Myocyte (in vitro differentiated cells): ENCODE measurements around the gene PRIMPOL. TPM values are rescaled to one million over a fixed set of nuclear protein-coding genes. Genes with fewer than 3 reads are reported as not detected.
A peak's percentile ranks its signal among the peaks of the same experiment; 100 is the strongest.
"Not testable (repeated sequence)": the region's sequence is repeated elsewhere in the genome, so short reads cannot be mapped to it uniquely, and the experiment has no call there.

Source experiments
- DNase-seq: peaks from one replicate; pipeline ENCODE4 v3.0.0-alpha.2; 2012; ENCODE audit warnings: low read depth
- polyA plus RNA-seq: library from polyadenylated mRNA; unstranded; fragments of >200 nt; gene quantifications from one replicate; pipeline ENCODE4 v1.2.1, GENCODE V29; 2012; ENCODE audit warnings: missing spikeins
- total RNA-seq: library from RNA; depleted of rRNA; stranded (reverse); fragments of >200 nt; gene quantifications from 2 replicates; pipeline ENCODE4 v1.2.3, GENCODE V29; 2014

Gene PRIMPOL
- total RNA-seq, result 17.6 and 22.5 TPM in 2 replicates
- 7.6 TPM for polyA plus RNA-seq

GRCh38 chr4:184649026-184649970 is at the start of gene PRIMPOL, which contains the start of gene CASP3:
TSS of gene PRIMPOL (plus strand) at chr4:184649738. CDS start at chr4:184657141, 7,403 bp downstream.
TSS of gene CASP3 (minus strand) at chr4:184649447. CDS start at chr4:184638453, 10,994 bp downstream.
- DNase-seq, result peak; percentile 97

DNA sequence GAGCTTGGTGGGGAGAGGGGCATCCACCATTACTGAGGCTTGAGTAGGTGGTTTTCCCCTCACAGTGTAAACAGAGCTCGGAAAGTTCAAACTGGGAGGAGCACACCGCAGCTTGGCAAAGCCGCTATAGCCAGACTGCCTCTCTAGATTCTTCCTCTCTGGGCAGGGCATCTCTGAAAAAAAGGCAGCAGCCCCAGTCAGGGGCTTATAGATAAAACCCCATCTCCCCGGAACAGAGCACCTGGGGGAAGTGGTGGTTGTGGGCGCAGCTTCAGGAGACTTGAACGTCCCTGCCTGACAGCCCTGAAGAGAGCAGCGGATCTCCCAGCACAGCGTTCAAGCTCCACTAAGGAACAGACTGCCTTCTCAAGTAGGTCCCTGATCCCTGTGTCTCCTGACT is 48.6 kb upstream of the PRIMPOL start:
- not testable (repeated sequence) for DNase-seq

DNA sequence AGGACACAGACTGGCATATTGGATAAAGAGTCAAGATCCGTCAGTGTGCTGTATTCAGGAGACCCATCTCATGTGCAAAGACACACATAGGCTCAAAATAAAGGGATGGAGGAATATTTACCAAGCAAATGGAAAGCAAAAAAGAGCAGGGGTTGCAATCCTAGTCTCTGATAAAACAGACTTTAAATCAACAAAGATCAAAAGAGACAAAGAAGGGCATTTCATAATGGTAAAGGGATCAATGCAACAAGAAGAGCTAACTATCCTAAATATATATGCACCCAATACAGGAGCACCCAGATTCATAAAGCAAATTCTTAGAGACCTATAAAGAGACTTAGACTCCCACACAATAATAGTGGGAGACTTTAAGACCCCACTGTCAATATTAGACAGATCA is 46.7 kb upstream of the PRIMPOL start:
- not testable (repeated sequence) for DNase-seq

DNA sequence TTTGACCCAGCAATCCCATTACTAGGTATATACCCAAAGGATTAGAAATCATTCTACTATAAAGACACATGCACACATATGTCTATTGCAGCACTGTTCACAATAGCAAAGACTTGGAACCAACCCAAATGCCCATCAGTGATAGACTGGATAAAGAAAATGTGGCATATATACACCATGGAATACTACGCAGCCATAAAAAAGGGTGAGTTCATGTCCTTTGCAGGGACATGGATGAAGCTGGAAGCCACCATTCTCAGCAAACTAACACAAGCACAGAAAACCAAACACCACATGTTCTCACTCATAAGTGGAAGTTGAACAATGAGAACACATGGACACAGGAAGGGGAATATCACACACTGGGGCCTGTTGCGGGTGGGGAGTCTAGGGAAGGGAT is 42.1 kb upstream of the PRIMPOL start:
- DNase-seq, result not testable (repeated sequence)

- no peak for DNase-seq
These were observed 37.5 kb upstream of the PRIMPOL start for GRCh38 chr4:184612074-184612473.

DNA sequence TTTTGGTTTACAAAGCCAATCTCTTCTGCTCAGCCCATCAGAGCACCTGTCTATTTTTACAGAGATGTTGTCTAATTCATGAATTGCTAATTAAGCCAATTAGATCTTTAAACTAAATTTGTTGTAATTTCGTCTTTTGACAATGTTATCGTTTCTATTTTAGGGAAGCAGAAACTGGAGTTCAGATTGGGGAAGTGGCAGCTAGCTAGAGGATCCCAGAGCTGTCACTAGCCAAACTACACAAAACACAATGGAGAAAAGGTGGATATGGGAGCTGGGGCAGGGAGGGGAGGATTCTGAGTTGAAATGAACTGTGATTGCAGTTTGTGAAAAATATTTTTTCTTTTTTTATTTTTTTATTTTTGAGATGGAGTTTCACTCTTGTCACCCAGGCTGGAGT is 36.1 kb upstream of the PRIMPOL start:
- DNase-seq, result no peak

- DNase-seq, result no peak
These were observed 35.0 kb upstream of the PRIMPOL start for GRCh38 chr4:184614509-184614908.

- not testable (repeated sequence) for DNase-seq
These were observed 33.4 kb upstream of the PRIMPOL start for GRCh38 chr4:184616168-184616567.

- no peak for DNase-seq
These were observed 32.6 kb upstream of the PRIMPOL start for GRCh38 chr4:184616633-184617551.

- DNase-seq, result peak; percentile 13
These were observed 31.8 kb upstream of the PRIMPOL start for GRCh38 chr4:184617600-184618196.

GRCh38 chr4:184620212-184620867 is 29.2 kb upstream of the PRIMPOL start:
- DNase-seq, result no peak

GRCh38 chr4:184621518-184621917 is 28.0 kb upstream of the PRIMPOL start:
- DNase-seq, result no peak

DNA sequence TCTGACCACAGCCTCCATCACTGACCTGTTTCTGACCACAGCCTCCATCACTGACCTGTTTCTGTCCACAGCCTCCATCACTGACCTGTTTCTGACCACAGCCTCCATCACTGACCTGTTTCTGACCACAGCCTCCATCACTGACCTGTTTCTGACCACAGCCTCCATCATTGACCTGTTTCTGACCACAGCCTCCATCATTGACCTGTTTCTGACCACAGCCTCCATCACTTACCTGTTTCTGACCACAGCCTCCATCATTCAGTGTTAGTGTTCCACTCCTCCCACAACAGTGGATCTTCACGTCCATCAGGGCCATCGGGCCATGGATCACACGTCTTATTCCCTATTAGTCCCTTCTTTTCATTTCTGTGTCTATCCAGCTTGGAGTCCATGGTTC is 25.0 kb upstream of the PRIMPOL start:
- DNase-seq, result not testable (repeated sequence)

DNA sequence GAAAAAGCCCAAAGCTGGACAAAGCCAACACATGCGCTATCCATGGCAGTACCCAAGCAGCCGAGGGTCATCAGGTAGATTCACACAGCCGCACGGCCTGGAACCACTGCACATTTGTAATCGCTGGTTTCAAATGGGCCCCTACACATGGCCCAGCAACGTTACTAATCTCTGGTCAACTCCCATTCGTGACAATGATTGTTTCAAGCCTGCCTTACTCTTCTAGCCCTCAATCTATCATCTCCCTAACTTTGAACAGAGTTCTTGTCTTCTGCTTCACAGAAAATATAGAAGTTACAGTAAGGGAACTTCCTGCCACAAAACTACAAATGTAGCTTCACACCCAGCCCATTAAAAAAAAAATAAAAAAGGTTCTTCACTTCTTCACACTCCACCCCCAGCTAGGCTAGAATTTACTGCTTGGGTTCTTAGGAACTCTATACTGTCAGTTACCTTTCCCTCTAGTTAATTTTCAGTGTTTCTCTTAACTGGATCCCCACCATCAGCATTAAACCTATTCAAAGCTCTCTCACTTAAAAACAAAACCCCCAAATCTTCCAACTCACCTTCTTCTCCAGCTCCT is 24.5 kb upstream of the PRIMPOL start:
- DNase-seq, result no peak

DNA sequence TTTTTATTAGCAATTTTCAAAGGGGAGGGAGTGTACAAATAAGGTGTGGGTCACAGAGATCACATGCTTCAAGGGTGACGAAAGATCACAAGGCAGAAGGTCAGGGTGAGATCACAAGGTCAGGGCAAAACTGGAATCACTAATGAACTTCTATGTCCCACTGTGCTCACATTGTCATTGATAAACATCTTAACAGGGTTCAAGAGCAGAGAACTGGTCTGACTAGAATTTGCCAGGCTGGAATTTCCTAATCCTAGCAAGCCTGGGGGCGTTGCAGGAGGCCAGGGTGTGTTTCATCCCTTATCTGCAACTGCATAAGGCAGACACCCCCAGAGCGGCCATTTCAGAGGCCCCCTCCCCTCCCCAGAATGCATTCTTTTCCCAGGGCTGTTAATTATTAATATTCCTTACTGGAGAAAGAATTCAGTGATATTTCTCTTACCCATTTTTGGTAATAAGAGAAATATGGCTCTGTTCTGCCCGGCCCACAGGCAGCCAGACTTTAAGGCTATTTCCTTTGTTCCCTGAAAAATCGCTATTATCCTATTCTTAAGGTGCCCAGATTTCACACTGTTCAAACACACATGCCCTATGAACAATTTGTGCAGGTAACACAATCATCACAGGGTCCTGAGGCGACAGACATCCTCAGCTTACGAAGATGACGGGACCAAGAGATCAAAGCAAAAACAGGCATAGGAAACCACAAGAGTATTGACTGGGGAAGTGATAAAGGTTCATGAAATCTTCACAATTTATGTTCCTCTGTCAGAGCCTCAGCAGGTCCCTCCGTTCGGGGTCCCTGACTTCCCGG is 23.5 kb upstream of the PRIMPOL start:
- DNase-seq, result not testable (repeated sequence)

DNA sequence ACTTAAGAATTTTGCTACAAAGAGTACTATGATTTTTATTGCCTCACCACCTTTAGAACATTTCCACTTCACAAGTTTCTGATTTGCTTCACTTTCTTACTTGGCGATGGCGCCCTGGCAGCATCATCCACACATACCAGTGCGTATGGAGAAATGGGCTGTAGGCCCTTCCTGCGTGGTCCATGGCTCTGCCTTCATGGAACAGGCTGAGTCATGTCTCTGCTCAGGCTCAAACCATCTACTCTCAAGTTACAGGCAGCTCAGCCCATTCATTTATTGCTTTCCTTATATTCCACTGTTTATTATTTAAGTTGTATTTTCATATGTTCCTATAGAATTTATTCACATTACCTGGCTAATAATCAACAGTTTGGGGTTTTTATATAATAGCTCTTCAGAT is 21.4 kb upstream of the PRIMPOL start:
- peak; percentile 11 for DNase-seq

DNA sequence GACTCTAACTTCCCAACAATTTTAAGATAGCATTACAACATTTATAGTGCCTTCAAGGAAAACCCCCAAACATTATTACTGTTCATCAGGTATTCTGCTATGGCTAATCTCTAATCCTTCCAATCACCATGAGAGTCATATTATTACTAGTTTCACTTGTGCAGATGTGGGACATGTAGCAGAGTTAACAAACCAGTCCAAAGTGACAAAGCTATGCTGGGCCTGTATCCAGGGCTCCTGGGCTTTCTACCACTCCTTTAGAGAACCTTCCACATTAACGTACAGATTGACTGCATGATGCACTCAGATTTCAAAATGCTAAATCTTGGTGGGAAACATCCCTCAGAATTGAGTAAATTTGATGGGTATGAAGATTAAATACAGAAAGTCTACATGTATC is 16.7 kb upstream of the PRIMPOL start:
- no peak for DNase-seq

- DNase-seq, result no peak
These were observed 14.2 kb upstream of the PRIMPOL start for GRCh38 chr4:184635381-184635780.

DNA sequence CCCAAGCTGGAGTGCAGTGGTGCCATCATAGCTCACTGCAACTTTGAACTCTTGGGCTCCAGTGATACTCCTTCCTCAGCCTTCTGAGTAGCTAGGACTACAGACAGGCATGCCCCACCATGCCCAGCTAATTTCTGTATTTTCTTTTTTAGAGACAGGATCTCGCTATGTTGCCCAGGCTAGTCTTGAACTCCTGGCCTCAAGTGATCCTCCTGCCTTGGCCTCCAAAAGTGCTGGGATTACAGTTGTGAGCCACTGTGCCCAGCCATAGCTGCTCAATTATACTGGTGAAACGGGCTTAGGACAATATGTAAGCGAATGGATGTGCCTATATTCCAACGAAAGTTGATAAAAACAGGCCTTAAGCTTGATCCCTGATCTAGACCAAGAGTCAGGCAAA is 13.4 kb upstream of the PRIMPOL start:
- DNase-seq, result no peak
